ENCODE results near the gene GRIA1.

DNA sequence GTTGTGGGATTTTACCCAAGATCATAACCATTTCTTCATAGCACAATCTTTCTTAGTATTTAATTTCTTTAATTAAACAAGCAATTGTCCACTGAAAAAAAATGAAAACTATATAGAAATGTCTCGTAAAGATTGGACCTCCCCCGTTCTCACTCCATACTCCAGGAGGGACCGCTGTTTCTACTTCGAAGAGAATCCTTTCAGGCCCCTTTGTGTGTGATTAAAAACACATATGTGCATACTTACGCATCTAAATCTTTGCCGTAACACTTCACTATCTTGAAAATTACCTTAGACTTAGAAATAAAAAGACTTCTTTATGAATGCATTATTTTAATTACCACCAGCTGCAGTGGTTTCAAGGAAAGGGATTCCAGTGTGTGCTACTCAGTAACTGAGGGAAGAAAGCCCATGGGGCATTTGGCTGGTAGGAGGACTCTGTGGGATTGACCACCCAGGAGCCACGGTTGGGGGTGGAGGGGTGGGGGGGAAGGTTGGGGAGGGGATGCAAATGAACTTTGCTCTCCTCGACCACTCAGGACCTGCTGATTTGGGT lies 339.1 kb downstream of the GRIA1 start:
- TF ChIP-seq, protein P1, sequence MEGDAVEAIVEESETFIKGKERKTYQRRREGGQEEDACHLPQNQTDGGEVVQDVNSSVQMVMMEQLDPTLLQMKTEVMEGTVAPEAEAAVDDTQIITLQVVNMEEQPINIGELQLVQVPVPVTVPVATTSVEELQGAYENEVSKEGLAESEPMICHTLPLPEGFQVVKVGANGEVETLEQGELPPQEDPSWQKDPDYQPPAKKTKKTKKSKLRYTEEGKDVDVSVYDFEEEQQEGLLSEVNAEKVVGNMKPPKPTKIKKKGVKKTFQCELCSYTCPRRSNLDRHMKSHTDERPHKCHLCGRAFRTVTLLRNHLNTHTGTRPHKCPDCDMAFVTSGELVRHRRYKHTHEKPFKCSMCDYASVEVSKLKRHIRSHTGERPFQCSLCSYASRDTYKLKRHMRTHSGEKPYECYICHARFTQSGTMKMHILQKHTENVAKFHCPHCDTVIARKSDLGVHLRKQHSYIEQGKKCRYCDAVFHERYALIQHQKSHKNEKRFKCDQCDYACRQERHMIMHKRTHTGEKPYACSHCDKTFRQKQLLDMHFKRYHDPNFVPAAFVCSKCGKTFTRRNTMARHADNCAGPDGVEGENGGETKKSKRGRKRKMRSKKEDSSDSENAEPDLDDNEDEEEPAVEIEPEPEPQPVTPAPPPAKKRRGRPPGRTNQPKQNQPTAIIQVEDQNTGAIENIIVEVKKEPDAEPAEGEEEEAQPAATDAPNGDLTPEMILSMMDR (IDR thresholded peaks at IDR 0.05): no peak
- TF ChIP-seq POLR2AphosphoS5 (IDR thresholded peaks at IDR 0.05; ENCODE audit: low read depth, low read length) (no peak), SIN3A (IDR thresholded peaks at IDR 0.05; ENCODE audit: borderline replicate concordance, insufficient read depth, low read depth, low read length) (no peak)
- TF ChIP-seq, protein P2, sequence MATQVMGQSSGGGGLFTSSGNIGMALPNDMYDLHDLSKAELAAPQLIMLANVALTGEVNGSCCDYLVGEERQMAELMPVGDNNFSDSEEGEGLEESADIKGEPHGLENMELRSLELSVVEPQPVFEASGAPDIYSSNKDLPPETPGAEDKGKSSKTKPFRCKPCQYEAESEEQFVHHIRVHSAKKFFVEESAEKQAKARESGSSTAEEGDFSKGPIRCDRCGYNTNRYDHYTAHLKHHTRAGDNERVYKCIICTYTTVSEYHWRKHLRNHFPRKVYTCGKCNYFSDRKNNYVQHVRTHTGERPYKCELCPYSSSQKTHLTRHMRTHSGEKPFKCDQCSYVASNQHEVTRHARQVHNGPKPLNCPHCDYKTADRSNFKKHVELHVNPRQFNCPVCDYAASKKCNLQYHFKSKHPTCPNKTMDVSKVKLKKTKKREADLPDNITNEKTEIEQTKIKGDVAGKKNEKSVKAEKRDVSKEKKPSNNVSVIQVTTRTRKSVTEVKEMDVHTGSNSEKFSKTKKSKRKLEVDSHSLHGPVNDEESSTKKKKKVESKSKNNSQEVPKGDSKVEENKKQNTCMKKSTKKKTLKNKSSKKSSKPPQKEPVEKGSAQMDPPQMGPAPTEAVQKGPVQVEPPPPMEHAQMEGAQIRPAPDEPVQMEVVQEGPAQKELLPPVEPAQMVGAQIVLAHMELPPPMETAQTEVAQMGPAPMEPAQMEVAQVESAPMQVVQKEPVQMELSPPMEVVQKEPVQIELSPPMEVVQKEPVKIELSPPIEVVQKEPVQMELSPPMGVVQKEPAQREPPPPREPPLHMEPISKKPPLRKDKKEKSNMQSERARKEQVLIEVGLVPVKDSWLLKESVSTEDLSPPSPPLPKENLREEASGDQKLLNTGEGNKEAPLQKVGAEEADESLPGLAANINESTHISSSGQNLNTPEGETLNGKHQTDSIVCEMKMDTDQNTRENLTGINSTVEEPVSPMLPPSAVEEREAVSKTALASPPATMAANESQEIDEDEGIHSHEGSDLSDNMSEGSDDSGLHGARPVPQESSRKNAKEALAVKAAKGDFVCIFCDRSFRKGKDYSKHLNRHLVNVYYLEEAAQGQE (IDR thresholded peaks at IDR 0.05; ENCODE audit: insufficient read depth in 1 of 2, low read depth in 2 of 2, low read length in 1 of 2): no peak
